HG02840 (cell line): Measurements from ENCODE around the gene SLC9B1.
A peak's percentile ranks its signal among the peaks of the same experiment; 100 is the strongest.
"Not testable (repeated sequence)": the region's sequence is repeated elsewhere in the genome, so short reads cannot be mapped to it uniquely, and the experiment has no call there.

Source experiments
- ATAC-seq: cut with Tn5 transposase; IDR thresholded peaks from one replicate; pipeline ENCODE4 v1.9.1; 2021; ENCODE audit warnings: mild to moderate bottlenecking, moderate library complexity, moderate number of reproducible peaks; ENCODE audit not compliant: unreplicated experiment, low FRiP score

The SLC9B1 gene

GRCh38 chr4:103012060-103012459 is 7.4 kb downstream of the SLC9B1 start:
- ATAC-seq: no peak

- no peak for ATAC-seq
Measured at GRCh38 chr4:103011378-103012025, 8.0 kb downstream of the SLC9B1 start.

- ATAC-seq: no peak
Measured at GRCh38 chr4:103010804-103011203, 8.7 kb downstream of the SLC9B1 start.

GRCh38 chr4:103008875-103009729 is 10.4 kb downstream of the SLC9B1 start:
- peak; percentile 71 for ATAC-seq

- ATAC-seq: no peak
Measured at GRCh38 chr4:103002551-103002950, 17.0 kb downstream of the SLC9B1 start.

- no peak for ATAC-seq
Measured at GRCh38 chr4:102994803-102995202, 24.7 kb downstream of the SLC9B1 start.

GRCh38 chr4:102993985-102994384 is 25.5 kb downstream of the SLC9B1 start:
- ATAC-seq: not testable (repeated sequence)

- ATAC-seq: no peak
Measured at GRCh38 chr4:102988429-102989020, 31.0 kb downstream of the SLC9B1 start.

GRCh38 chr4:102981005-102981404 is 38.5 kb downstream of the SLC9B1 start:
- no peak for ATAC-seq

GRCh38 chr4:102961813-102962212 is 57.7 kb downstream of the SLC9B1 start:
- not testable (repeated sequence) for ATAC-seq

GRCh38 chr4:102959496-102959895 is 60.0 kb downstream of the SLC9B1 start:
- no peak for ATAC-seq

- ATAC-seq: no peak
Measured at GRCh38 chr4:102945066-102945465, 74.4 kb downstream of the SLC9B1 start.

- not testable (repeated sequence) for ATAC-seq
Measured at GRCh38 chr4:102938063-102938462, 81.4 kb downstream of the SLC9B1 start.

GRCh38 chr4:102935716-102936115 is 83.8 kb downstream of the SLC9B1 start:
- no peak for ATAC-seq

GRCh38 chr4:102919697-102920096 is 99.8 kb downstream of the SLC9B1 start:
- not testable (repeated sequence) for ATAC-seq

GRCh38 chr4:102918859-102919258 is 100.6 kb downstream of the SLC9B1 start:
- no peak for ATAC-seq

GRCh38 chr4:102901804-102902203 is 117.7 kb downstream of the SLC9B1 start:
- ATAC-seq: no peak

- ATAC-seq: not testable (repeated sequence)
Measured at GRCh38 chr4:102897610-102898009, 121.9 kb downstream of the SLC9B1 start.

- ATAC-seq: not testable (repeated sequence)
Measured at GRCh38 chr4:102896547-102896946, 123.0 kb downstream of the SLC9B1 start.

- not testable (repeated sequence) for ATAC-seq
Measured at GRCh38 chr4:102889866-102890265, 129.6 kb downstream of the SLC9B1 start.

GRCh38 chr4:102888570-102888969 is 130.9 kb downstream of the SLC9B1 start:
- ATAC-seq: not testable (repeated sequence)
